Gastrocnemius medialis (tissue), 4 donors: ENCODE results near the gene THAP9.

Experiments used
- POLR2A ChIP-seq, 2 donors: fragments of 450-650 bp; IDR thresholded peaks; one replicate each; pipeline ENCODE4 v1.6.1; 2017; ENCODE audit warnings: antibody characterized with exemption in 2 of 2, mild to moderate bottlenecking in 2 of 2, moderate library complexity in 2 of 2
- TF ChIP-seq, protein P1 (sequence below), 5 experiments: fragments of 450-650 bp in 3 of 5; fragments of 200-600 bp in 2 of 5; sonication (generic) in 2 of 5; IDR thresholded peaks in 4 of 5; conservative IDR thresholded peaks in 1 of 5; 1 replicate in 4 of 5; 2 replicates in 1 of 5; pipeline ENCODE4 v1.5.1; 2016 to 2019; ENCODE audit warnings: antibody characterized with exemption in 5 of 5, mild to moderate bottlenecking in 3 of 5, moderate library complexity in 3 of 5

DNA sequence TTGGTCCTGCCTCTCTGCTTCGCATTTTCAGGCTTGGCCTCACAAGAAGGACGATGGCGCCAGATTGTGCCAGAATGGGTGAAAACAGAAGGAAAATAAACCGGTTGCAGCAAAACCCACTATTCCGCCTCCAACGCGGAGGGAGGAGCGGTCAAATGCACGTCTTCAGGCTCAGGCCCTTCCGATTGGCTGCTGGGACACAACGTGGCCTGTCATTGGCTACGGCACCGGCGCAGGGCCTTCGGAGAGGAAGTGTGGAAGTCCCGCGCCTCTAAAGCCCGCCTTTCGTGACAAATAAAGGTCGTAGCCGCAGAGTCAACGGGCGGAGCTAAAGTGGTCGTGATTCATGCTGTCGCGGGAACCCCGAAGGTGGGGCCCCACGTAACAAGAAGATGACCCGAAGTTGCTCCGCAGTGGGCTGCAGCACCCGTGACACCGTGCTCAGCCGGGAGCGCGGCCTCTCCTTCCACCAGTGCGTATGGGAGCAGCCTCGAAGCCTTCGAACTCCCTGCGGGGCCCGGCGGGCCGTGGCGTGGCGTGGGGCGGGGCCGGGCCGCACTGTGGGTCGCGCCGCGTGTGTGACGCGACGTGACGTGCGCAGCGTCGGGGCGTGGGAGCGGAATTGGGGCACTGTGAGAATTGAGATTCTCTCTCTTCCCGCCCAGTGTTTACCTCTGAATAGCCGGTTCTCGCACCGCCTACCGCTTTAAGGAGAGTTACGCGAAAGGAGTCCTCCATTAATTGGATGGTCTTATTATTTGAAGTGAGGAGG is at the start of gene THAP9:
- TF ChIP-seq, protein P1, sequence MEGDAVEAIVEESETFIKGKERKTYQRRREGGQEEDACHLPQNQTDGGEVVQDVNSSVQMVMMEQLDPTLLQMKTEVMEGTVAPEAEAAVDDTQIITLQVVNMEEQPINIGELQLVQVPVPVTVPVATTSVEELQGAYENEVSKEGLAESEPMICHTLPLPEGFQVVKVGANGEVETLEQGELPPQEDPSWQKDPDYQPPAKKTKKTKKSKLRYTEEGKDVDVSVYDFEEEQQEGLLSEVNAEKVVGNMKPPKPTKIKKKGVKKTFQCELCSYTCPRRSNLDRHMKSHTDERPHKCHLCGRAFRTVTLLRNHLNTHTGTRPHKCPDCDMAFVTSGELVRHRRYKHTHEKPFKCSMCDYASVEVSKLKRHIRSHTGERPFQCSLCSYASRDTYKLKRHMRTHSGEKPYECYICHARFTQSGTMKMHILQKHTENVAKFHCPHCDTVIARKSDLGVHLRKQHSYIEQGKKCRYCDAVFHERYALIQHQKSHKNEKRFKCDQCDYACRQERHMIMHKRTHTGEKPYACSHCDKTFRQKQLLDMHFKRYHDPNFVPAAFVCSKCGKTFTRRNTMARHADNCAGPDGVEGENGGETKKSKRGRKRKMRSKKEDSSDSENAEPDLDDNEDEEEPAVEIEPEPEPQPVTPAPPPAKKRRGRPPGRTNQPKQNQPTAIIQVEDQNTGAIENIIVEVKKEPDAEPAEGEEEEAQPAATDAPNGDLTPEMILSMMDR (IDR thresholded peaks at IDR 0.05 in 4 of 5, conservative IDR thresholded peaks at IDR 0.05 in 1 of 5), result no peak
- peak; percentile 78 to 89 for TF ChIP-seq POLR2A (IDR thresholded peaks at IDR 0.05)
